Measurements from ENCODE around the gene RESP18.

- TF ChIP-seq, protein P1, sequence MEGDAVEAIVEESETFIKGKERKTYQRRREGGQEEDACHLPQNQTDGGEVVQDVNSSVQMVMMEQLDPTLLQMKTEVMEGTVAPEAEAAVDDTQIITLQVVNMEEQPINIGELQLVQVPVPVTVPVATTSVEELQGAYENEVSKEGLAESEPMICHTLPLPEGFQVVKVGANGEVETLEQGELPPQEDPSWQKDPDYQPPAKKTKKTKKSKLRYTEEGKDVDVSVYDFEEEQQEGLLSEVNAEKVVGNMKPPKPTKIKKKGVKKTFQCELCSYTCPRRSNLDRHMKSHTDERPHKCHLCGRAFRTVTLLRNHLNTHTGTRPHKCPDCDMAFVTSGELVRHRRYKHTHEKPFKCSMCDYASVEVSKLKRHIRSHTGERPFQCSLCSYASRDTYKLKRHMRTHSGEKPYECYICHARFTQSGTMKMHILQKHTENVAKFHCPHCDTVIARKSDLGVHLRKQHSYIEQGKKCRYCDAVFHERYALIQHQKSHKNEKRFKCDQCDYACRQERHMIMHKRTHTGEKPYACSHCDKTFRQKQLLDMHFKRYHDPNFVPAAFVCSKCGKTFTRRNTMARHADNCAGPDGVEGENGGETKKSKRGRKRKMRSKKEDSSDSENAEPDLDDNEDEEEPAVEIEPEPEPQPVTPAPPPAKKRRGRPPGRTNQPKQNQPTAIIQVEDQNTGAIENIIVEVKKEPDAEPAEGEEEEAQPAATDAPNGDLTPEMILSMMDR (IDR thresholded peaks at IDR 0.05) = no peak
- no peak for TF ChIP-seq POLR2AphosphoS5 (IDR thresholded peaks at IDR 0.05)
Observed at GRCh38 chr2:219335373-219335786, 2.8 kb upstream of the RESP18 start.
